NCI-H2196 treated with DMSO at 0.1 percent for 48 hours (cell line): ENCODE results near the gene ANKRD55.
"Not testable (repeated sequence)": the region's sequence is repeated elsewhere in the genome, so short reads cannot be mapped to it uniquely, and the experiment has no call there.

Source experiments
- DNase-seq: peaks from one replicate; lab custom pipeline; 2025; ENCODE audit not compliant: unreplicated experiment; lab: John Stamatoyannopoulos, UW

ANKRD55 gene

DNA sequence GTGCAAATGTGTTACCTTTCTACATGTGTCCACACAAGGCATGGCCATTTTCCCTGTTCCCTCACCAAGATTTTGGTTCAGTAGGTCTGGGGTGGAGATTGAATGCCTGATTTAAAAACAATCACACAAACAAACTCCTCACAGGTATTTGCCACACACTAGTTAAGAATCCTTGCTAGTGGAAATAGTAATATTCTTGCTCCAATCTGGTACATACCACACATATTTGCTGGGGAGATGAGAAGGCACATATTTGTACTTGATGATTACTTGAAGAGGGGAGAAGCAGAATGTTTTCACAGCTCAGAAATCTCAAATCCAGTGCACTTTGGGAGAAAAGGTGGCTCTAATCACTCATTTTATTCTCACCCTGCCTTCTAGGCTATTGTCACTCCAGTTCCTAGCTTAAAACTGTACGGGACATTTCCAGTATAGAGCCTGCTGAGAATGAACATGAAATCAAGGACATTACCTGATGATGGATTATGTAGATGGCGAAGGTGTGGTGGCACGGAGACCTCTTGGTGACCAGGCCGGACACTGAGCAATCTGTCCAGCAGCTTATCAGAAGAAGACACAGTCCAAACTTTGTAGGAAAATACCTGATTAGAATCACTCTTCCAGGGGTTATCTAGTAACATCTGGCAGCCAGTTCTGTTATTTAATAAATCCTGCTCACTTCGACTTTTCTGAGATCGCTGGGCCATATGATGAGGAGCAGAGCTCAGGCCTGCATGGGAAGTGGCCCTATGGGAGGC, 122.3 kb downstream of the ANKRD55 start:
- no peak for DNase-seq

DNA sequence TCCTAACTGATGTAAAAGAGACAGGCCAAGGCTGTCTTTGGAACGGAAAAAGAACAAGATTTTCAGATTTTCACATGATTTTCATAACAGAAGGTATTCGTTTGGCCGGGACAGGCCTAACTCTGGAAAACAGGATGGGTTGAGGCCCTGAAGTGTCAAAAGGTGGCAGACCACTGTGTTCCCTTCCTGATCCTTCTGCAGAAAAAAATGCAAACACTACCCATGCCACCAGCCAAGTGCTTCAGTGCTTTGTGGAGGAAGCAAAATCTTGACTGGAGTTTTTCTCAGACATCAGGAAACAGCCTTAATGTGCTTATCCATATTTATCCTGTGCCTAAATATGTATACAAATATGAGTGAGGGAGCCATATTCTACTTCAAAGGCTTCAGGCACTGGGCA, 124.9 kb downstream of the ANKRD55 start:
- no peak for DNase-seq

GRCh38 chr5:56106837-56107236, 126.3 kb downstream of the ANKRD55 start:
- DNase-seq, result no peak

- DNase-seq, result no peak
These were observed 127.4 kb downstream of the ANKRD55 start for GRCh38 chr5:56105511-56106291.

- no peak for DNase-seq
These were observed 130.2 kb downstream of the ANKRD55 start for GRCh38 chr5:56102889-56103288.

DNA sequence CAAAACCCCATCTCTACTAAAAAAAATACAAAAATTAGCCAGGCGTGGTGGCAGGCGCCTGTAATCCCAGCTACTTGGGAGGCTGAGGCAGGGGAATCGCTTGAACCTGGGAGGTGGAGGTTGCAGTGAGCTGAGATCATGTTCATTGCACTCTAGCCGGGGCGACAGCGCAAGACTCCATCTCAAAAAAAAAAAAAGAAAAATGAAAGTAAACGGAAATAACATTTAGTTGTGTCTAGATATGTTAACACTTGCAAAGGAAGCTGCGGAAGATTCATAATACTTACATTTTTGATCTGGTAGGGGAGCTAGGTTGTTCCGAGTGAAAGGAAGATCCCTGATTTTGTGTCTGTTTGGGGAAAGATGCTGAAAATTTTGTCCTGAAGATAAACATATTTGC, 130.9 kb downstream of the ANKRD55 start:
- DNase-seq, result not testable (repeated sequence)

DNA sequence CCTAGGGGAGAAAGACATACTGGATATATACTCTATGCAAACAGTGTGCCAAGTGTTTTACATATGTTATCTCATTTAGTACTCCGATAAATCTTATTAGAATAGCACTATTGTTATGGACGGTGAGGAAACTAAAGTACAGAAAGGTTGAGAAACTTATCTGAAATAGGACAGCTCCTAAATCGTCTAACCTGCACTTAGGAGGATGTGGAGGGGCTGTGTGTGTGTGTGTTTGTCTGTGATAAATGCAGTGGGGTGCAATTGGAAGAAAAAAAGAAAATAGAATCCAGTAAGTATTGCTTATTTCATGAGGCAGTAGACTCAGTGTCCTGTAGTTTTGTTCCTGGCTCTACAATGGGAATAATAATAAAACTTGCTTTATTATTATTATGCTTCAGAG, 131.9 kb downstream of the ANKRD55 start:
- DNase-seq, result no peak

DNA sequence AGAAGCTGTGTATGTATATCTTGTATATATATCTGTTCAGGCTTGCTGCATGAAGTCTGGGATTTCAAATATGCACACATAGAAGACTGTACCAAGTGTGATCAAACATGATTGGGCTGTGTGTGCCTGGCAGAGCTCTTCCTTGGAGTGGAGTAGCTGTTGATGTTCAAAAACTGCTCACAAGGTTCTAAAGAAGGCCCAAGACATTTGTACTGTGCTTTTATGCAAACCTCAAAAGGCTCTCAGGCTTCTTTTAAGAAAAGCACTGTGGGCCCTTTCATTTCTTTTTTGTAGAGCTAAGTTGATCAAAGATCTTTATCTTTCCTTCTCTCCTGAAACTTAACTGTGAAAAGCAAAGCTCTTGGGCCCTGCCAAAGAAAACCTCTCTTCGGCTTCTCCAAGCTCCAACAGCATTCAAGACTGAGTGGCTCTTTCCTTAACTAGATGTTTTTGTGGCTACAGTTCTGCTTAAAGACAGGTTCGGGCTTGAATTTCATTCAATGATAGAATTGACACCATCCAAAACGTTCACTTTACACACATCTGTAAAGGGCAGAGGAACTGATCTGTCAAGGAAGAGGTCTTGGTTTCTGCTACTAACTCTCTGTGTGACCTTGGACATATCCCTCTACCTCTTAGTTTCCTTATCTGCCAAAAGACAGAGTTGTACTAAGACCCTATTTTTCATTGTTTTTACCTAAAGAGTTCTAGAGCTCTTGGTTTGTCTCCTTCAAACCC, 132.5 kb downstream of the ANKRD55 start:
- no peak for DNase-seq

DNA sequence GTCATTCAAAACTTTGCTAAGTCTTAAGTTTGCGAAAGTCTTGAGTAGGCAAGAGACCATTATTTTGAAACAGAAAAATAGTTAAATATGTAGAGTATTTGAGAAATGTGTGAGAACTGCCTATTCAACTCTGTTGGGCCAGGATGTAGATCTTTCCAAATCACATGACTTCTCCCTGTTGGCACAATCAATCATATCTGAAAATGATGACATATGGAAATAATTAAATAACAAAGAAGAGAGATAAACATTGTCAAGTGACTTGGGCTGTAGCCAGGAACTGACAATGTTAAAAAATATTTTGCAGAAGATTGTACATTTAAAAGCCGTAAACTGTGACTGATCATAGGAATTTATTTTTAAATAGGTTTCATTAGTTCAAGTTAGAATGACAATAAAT, 133.8 kb downstream of the ANKRD55 start:
- DNase-seq, result no peak

GRCh38 chr5:56097055-56097454, 136.1 kb downstream of the ANKRD55 start:
- no peak for DNase-seq

DNA sequence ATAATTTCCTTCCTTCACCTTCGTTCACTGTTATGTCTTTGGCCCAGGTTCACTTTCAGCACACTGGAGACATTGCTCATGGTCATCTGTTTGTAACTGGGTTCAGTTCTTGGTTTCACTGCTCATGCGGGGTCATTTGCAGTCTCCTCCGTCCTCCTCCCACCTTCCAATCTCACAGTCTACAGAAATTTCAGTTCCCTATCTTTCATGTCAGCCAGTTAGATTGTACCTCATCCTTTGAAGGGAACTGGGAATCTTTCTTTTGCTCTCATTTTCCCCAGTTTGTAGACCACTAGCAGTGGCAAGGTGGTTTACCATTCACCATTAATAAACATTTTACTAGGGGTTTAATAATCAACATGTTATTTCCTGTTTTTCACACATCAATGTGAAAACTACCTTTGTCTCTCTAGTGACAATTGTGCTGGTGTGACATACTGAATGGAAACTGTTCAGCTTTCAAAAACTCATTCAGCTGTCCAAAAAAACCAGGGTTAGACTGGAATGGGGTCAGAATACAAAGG, 137.5 kb downstream of the ANKRD55 start:
- DNase-seq, result no peak

GRCh38 chr5:56094579-56095361, 138.4 kb downstream of the ANKRD55 start:
- DNase-seq, result no peak

GRCh38 chr5:56093970-56094369, 139.2 kb downstream of the ANKRD55 start:
- no peak for DNase-seq

DNA sequence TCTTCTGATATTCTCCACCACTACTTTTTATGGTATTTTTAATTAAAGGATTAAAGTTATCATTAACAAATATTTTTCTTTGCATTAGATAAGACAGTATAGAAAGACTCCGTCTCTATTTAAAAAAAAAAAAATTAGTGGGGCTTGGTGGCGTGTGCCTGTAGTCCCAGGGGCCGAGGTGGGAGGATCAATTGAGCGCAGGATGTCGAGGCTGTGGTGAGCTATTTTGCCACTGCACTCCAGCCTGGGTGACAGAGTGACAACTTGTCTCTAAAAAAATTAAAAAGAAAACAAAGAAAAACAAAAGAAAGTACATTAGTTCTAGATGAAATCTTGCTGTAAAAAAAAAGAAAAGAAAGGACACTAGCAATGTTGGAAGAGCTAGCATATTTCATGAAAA, 141.0 kb downstream of the ANKRD55 start:
- no peak for DNase-seq

DNA sequence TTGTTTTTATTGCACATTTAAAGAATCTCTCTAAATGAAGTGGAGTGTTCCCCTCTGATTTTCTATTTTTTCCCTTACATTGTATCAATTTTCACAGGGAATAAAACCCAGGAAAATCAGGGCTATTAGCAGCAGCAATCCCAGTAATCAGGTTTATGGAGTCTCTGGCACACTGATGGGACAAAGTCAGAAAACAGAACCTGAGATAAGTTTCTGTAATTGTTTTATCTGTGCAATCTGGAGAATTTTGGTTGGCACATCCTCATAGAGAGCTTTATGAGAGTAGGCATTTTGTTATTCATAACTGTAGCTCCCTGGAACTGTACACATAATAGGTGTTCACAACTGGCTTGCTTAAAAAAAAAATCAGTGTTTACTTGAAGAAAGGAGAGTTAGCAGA, 141.5 kb downstream of the ANKRD55 start:
- DNase-seq, result no peak

DNA sequence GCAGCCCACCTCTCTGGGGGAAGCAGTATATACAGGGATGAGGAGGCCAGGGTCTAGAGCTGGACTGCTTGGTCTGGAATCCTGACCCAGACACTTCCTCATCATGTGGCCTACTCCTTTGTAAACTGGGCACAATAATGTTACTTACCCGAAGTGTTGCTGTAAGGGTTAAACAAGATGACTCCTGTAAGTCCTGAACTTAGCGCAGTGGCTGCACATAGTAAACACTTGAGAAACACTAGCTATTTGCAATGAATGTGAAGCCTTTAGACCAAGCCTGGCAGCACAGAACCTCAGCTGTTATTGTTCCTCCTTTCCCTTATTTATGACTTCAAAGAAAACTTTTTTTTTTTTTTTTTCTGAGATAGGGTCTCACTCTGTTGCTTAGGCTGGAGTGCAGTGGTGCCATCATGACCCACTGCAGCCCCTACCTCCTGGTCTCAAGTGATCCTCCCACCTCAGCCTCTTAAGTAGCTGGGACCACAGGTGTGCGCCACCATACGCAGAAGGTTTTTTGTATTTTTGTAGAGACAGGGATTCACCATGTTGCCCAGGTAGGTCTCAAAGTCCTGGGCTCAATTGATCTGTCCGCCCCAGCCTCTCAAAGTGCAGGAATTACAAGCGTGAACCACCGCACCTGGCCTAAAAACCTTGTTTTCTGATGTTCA, 142.2 kb downstream of the ANKRD55 start:
- no peak for DNase-seq

GRCh38 chr5:56088967-56089829, 143.9 kb downstream of the ANKRD55 start:
- no peak for DNase-seq

DNA sequence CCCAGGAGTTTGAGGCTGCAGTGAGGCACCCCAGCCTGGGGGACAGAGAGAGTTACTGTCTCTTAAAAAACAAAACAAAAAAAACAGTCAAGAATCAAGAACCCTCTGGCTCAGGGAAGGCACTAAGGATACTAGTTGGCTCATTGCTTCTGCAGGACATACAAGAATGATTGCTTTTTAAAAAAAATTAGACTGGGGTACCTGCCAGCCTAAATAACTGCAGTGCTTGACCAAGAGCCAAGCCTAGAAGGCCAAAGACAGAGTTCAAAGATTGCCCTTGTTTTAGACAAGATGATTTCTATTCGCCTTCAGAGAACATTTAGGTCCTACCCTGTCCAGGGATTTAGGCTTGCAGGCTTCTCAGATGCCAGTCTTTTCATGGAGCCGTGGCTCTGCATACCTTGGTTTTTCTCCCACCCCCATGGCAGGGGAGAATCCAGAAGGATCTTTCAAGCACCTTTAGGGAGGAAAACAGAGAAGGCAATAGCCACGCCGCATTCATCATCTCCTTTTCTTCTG, 144.6 kb downstream of the ANKRD55 start:
- no peak for DNase-seq

DNA sequence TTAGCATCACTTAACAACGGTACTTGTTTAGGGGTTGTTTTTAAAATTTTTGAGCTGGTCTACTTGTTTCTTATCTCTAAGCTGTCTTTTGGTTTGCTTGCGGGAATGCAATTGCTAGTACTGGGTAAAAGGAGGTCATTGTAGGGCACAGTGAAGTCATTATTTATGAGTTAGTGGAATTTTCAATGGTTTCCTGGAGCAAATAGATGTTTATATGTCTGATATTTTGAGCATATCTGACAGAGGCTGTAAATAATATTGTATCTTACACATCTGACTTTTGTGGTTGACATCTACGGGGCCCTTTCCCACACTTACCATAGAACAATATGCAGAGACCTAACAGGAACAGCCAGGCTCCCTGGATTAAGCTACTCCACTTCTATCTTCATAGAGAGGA, 147.9 kb downstream of the ANKRD55 start:
- no peak for DNase-seq
